Measurements from ENCODE around the gene SOX13. TPM values are rescaled to one million over a fixed set of nuclear protein-coding genes. Genes with fewer than 3 reads are reported as not detected.

Gene SOX13
- total and polyA plus RNA-seq, 2 of the 4 experiments (the other 2 are of a cell fraction): 0.54 to 3.5 TPM

DNA sequence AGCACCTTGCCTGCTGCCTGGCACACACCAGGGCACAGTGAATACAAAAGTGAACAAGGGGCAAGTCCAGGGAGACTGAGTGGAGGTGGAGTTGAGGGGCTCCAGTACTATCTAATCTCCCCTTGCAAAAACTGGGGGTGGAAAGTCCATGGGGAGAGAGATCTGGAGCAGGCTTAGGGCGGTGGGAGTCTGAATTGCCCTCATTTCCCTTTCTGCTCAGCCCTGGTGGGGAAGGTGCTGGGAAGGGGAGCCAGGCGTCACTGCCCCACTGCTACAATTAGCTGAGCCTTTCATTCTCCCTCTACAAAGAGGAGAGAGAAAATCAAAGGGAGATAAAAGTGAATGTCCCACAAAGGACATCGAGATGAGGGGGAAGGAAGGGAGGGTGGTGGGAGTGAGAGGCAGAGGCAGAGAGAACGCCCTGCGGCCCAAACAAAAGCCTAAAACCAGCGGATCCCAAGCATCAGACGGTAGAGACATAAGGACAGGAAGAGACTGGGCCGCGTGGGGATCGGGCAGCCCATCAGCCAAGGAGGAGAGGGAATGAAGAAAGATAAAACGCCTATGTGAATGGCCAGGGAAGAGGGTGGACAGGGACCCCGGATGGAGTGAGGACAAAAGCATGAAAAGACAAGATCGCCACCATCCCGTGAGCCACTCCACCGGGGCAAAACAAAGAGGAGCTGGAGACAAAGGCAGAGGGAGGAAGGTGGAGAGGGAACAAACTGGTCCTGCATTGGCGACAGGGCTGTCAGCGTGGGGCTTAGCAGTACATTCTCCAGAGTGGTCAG lies 46.8 kb upstream of the SOX13 start:
- H2AK5ac ChIP-seq (ENCODE audit: low read depth, low read length): no peak overlapping the region
- H3K23ac ChIP-seq (ENCODE audit: low read depth, low read length): no peak overlapping the region
- H4K5ac ChIP-seq (ENCODE audit: low read depth, low read length): no peak overlapping the region
- no peak overlapping the region for H2BK15ac ChIP-seq (ENCODE audit: low read depth, low read length)
- H2BK5ac ChIP-seq (ENCODE audit: low read depth, low read length, poor library complexity, severe bottlenecking): no peak overlapping the region
- ATAC-seq (ENCODE audit: low read depth) (no peak), DNase-seq (no peak)
- H2AK9ac ChIP-seq (replicated peaks; ENCODE audit: low read depth, low read length, poor library complexity): no peak overlapping the region
- H3K14ac ChIP-seq (replicated peaks; ENCODE audit: low read depth, low read length): no peak overlapping the region
- no peak overlapping the region for H3K18ac ChIP-seq (ENCODE audit: low read depth, low read length)
- no peak overlapping the region for H3K4ac ChIP-seq (ENCODE audit: low read depth, low read length)
- no peaks in the 10 kb centered on the region for H3K9me1 ChIP-seq (ENCODE audit: insufficient read depth, low read length)
- ChIA-PET POLR2A (ENCODE audit: unreplicated experiment) (no interaction called here), CTCF (no interaction called here)
- H3K79me1 ChIP-seq (ENCODE audit: low read depth in 1 of 2, low read length in 2 of 2): no peaks in the 10 kb centered on the region
- intact Hi-C loops (cut with micrococcal nuclease): no loop called here
- no peaks in the 10 kb centered on the region for H3K36me3 ChIP-seq (ENCODE audit: control insufficient read depth, insufficient read depth, low read length)
- H4K20me1 ChIP-seq (ENCODE audit: insufficient read depth, low read length): no peaks in the 10 kb centered on the region
- no peak overlapping the region for H2BK120ac ChIP-seq (ENCODE audit: low read depth, low read length)
- H3K27me3 ChIP-seq (ENCODE audit: control insufficient read depth, insufficient read depth, low read length): peaks cover 43% of the 10 kb centered on the region
- H3K56ac ChIP-seq (ENCODE audit: extremely low read depth, insufficient read depth, low read length): no peak overlapping the region
- H2AFZ ChIP-seq (replicated peaks; ENCODE audit: low read length, poor library complexity): no peak overlapping the region
- dilution Hi-C loops (cut with HindIII; ENCODE audit: low sequenced_read_pairs, unreplicated experiment): no loop called here
- H3K9ac ChIP-seq (ENCODE audit: low read depth, low read length): no peak overlapping the region
- H3K4me3 ChIP-seq (ENCODE audit: insufficient read depth, low read depth, low read length): no peak overlapping the region
- no peak overlapping the region for H4K8ac ChIP-seq (ENCODE audit: low read depth in 2 of 2, low read length in 2 of 2)
- H3K9me3 ChIP-seq (ENCODE audit: control insufficient read depth, insufficient read depth, low read length): no peaks in the 10 kb centered on the region
- H2BK20ac ChIP-seq (ENCODE audit: low read depth, low read length): no peak overlapping the region
- 50% methylated on average over 10 of the region's 17 CpGs; no CpG with 5 or more reads in 1 of the 2 experiments for WGBS, 2 experiments (ENCODE audit: extremely low coverage in 2 of 2, insufficient read length in 1 of 2)
- no TSS peak for BruUV-seq (replicated peaks)
- TF ChIP-seq, protein P1, sequence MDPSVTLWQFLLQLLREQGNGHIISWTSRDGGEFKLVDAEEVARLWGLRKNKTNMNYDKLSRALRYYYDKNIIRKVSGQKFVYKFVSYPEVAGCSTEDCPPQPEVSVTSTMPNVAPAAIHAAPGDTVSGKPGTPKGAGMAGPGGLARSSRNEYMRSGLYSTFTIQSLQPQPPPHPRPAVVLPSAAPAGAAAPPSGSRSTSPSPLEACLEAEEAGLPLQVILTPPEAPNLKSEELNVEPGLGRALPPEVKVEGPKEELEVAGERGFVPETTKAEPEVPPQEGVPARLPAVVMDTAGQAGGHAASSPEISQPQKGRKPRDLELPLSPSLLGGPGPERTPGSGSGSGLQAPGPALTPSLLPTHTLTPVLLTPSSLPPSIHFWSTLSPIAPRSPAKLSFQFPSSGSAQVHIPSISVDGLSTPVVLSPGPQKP (IDR thresholded peaks at IDR 0.05; ENCODE audit: borderline replicate concordance, low read depth, low read length): no peak
- no peak for TF ChIP-seq NFE2L2 (IDR thresholded peaks at IDR 0.05; ENCODE audit: low read depth, low read length)
- no peak for TF ChIP-seq RCOR1 (IDR thresholded peaks at IDR 0.05; ENCODE audit: insufficient replicate concordance, low read length)
- no peak for TF ChIP-seq BHLHE40 (IDR thresholded peaks at IDR 0.05; ENCODE audit: low read depth, low read length)
- TF ChIP-seq, protein P2, sequence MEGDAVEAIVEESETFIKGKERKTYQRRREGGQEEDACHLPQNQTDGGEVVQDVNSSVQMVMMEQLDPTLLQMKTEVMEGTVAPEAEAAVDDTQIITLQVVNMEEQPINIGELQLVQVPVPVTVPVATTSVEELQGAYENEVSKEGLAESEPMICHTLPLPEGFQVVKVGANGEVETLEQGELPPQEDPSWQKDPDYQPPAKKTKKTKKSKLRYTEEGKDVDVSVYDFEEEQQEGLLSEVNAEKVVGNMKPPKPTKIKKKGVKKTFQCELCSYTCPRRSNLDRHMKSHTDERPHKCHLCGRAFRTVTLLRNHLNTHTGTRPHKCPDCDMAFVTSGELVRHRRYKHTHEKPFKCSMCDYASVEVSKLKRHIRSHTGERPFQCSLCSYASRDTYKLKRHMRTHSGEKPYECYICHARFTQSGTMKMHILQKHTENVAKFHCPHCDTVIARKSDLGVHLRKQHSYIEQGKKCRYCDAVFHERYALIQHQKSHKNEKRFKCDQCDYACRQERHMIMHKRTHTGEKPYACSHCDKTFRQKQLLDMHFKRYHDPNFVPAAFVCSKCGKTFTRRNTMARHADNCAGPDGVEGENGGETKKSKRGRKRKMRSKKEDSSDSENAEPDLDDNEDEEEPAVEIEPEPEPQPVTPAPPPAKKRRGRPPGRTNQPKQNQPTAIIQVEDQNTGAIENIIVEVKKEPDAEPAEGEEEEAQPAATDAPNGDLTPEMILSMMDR (conservative IDR thresholded peaks at IDR 0.05; ENCODE audit: low read depth, low read length): no peak
- TF ChIP-seq, protein P3, sequence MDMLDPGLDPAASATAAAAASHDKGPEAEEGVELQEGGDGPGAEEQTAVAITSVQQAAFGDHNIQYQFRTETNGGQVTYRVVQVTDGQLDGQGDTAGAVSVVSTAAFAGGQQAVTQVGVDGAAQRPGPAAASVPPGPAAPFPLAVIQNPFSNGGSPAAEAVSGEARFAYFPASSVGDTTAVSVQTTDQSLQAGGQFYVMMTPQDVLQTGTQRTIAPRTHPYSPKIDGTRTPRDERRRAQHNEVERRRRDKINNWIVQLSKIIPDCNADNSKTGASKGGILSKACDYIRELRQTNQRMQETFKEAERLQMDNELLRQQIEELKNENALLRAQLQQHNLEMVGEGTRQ (IDR thresholded peaks at IDR 0.05; ENCODE audit: low read depth, low read length): no peak
- TF ChIP-seq RAD21 (IDR thresholded peaks at IDR 0.05; ENCODE audit: low read length): no peak
- TF ChIP-seq MAZ (IDR thresholded peaks at IDR 0.05; ENCODE audit: borderline replicate concordance, low read depth, low read length): no peak
- TF ChIP-seq MXI1 (IDR thresholded peaks at IDR 0.05; ENCODE audit: borderline replicate concordance, low read depth, low read length): no peak
- TF ChIP-seq FOS (IDR thresholded peaks at IDR 0.05; ENCODE audit: low read depth, low read length): no peak
- no peak for TF ChIP-seq CEBPB (IDR thresholded peaks at IDR 0.05; ENCODE audit: low read depth, low read length)
- TF ChIP-seq SMC3 (IDR thresholded peaks at IDR 0.05; ENCODE audit: low read depth, low read length): no peak
- TF ChIP-seq CHD1 (IDR thresholded peaks at IDR 0.05; ENCODE audit: low read depth, low read length): no peak
- no peak for TF ChIP-seq POLR2A (IDR thresholded peaks at IDR 0.05; ENCODE audit: low read depth, low read length)
- TF ChIP-seq RFX5 (IDR thresholded peaks at IDR 0.05; ENCODE audit: low read depth, low read length): no peak
- no peak overlapping the region for H3K4me2 ChIP-seq (ENCODE audit: low read depth, low read length)
- in situ Hi-C loops (cut with MboI; ENCODE audit: low sequenced_read_pairs): no loop called here
- H4K91ac ChIP-seq (ENCODE audit: insufficient read depth, low read depth, low read length): no peak overlapping the region
- H3K4me1 ChIP-seq (ENCODE audit: control insufficient read depth, insufficient read depth, low read length): no peaks in the 10 kb centered on the region
- no peak overlapping the region for H3K27ac ChIP-seq (ENCODE audit: insufficient read depth, low read length)
